Measurements from ENCODE around the gene SEC14L5. TPM values are rescaled to one million over a fixed set of nuclear protein-coding genes. Genes with fewer than 3 reads are reported as not detected.

SEC14L5 gene
- total RNA-seq, 1 donor from 2014 or later: 0.41 TPM

- intact Hi-C loops (cut with DNase I): no loop called here
- no peak for TF ChIP-seq CTCF (IDR thresholded peaks at IDR 0.05)
- Histone ChIP-seq H3K27ac (no peak overlapping the region), H3K36me3 (peaks cover 24% of the 10 kb centered on the region), H3K9me3 (no peaks in the 10 kb centered on the region), H3K4me1 (peaks cover 16% of the 10 kb centered on the region), H3K27me3 (ENCODE audit: low read depth) (no peaks in the 10 kb centered on the region), H3K4me3 (no peak overlapping the region)
- DNase-seq: peak; percentile 27
- no peak for ATAC-seq
These were observed 73.5 kb downstream of the SEC14L5 start for GRCh38 chr16:5031601-5032000.

GRCh38 chr16:5032748-5033167 is 74.6 kb downstream of the SEC14L5 start:
- ATAC-seq (no peak), DNase-seq (no peak)
- H3K9me3 ChIP-seq: no peaks in the 10 kb centered on the region
- intact Hi-C loops (cut with DNase I): no loop called here
- H3K4me1 ChIP-seq: peaks cover 16% of the 10 kb centered on the region
- peaks cover 16% of the 10 kb centered on the region for H3K36me3 ChIP-seq
- H3K4me3 ChIP-seq: peak overlapping the region; percentile 95
- peak overlapping the region; percentile 81 for H3K27ac ChIP-seq
- TF ChIP-seq CTCF (IDR thresholded peaks at IDR 0.05): no peak
- no peaks in the 10 kb centered on the region for H3K27me3 ChIP-seq (ENCODE audit: low read depth)

- DNase-seq: peak; percentile 94
- H3K4me1 ChIP-seq: peaks cover 16% of the 10 kb centered on the region
- peak; percentile 95 to 98 for ATAC-seq
- peaks cover 9% of the 10 kb centered on the region for H3K36me3 ChIP-seq
- no peak for TF ChIP-seq CTCF (IDR thresholded peaks at IDR 0.05)
- intact Hi-C loops (cut with DNase I): no loop called here
- no peaks in the 10 kb centered on the region for H3K9me3 ChIP-seq
- H3K27me3 ChIP-seq (ENCODE audit: low read depth): no peaks in the 10 kb centered on the region
- peak within 1 kb of the TSS; percentile 95 for H3K4me3 ChIP-seq
- peak within 1 kb of the TSS; percentile 81 for H3K27ac ChIP-seq
These were observed 75.4 kb downstream of the SEC14L5 start, which contains the start of gene NAGPA for GRCh38 chr16:5033256-5034166. TSS of gene NAGPA (minus strand) at chr16:5033935. CDS start at chr16:5033914, 21 bp downstream.

- no peak for ATAC-seq
- H3K4me1 ChIP-seq: peaks cover 16% of the 10 kb centered on the region
These were observed 76.0 kb downstream of the SEC14L5 start for GRCh38 chr16:5034167-5034523.

GRCh38 chr16:5035909-5036227 is 77.7 kb downstream of the SEC14L5 start:
- intact Hi-C loops (cut with DNase I): no loop called here

More at GRCh38 chr16:5034167-5034523, 76.0 kb downstream of the SEC14L5 start:
- Histone ChIP-seq H3K36me3 (peaks cover 4% of the 10 kb centered on the region), H3K27ac (peak overlapping the region; percentile 81), H3K4me3 (peak overlapping the region; percentile 95), H3K9me3 (no peaks in the 10 kb centered on the region), H3K27me3 (ENCODE audit: low read depth) (no peaks in the 10 kb centered on the region)
- no peak for DNase-seq
- intact Hi-C loops (cut with DNase I): no loop called here
- TF ChIP-seq CTCF (IDR thresholded peaks at IDR 0.05): no peak

More at GRCh38 chr16:5035909-5036227, 77.7 kb downstream of the SEC14L5 start:
- Histone ChIP-seq H3K27me3 (ENCODE audit: low read depth) (no peaks in the 10 kb centered on the region), H3K4me3 (no peak overlapping the region), H3K4me1 (peaks cover 16% of the 10 kb centered on the region), H3K9me3 (no peaks in the 10 kb centered on the region), H3K27ac (no peak overlapping the region), H3K36me3 (no peaks in the 10 kb centered on the region)
- TF ChIP-seq CTCF (IDR thresholded peaks at IDR 0.05): no peak
- no peak for ATAC-seq
- no peak for DNase-seq
